Tibial artery (tissue), 4 donors: ENCODE results near the gene SLC44A5.
"Not testable (repeated sequence)": the region's sequence is repeated elsewhere in the genome, so short reads cannot be mapped to it uniquely, and the experiment has no call there.

ENCODE experiments used
- DNase-seq, 2 donors: peaks; one replicate each; pipeline ENCODE4 v3.0.0-alpha.2; 2019
- H3K27ac ChIP-seq, 2 donors: fragments of 200-600 bp; sonication (generic) in 1 of 2; 1 replicate in 1 of 2; 2 replicates in 1 of 2; pipeline ENCODE4 v1.5.1; 2018 to 2019; ENCODE audit warnings: mild to moderate bottlenecking in 1 of 2
- H3K27me3 ChIP-seq, 2 donors: fragments of 200-600 bp; sonication (generic) in 1 of 2; one replicate each; pipeline versions ENCODE4 v1.5.1 to v1.6.0; 2016 to 2019
- H3K36me3 ChIP-seq, 3 donors: fragments of 200-600 bp; sonication (generic) in 2 of 3; one replicate each; pipeline ENCODE4 v1.5.1; 2016 to 2019; ENCODE audit warnings: mild to moderate bottlenecking in 2 of 3
- H3K4me1 ChIP-seq, 4 donors: fragments of 200-600 bp; sonication (generic) in 2 of 4; 1 replicate in 3 of 4; 2 replicates in 1 of 4; pipeline ENCODE4 v1.5.1; 2016 to 2019
- H3K4me3 ChIP-seq, 2 donors: fragments of 200-600 bp; sonication (generic) in 1 of 2; 1 replicate in 1 of 2; 2 replicates in 1 of 2; pipeline ENCODE4 v1.5.1; 2018 to 2019; ENCODE audit warnings: mild to moderate bottlenecking in 2 of 2
- H3K9me3 ChIP-seq, 3 donors: fragments of 200-600 bp; sonication (generic) in 1 of 3; one replicate each; pipeline ENCODE4 v1.5.1; 2016 to 2019
- intact Hi-C: fragments of 100-400 bp; cut with DNase I; formaldehyde crosslinking; loops from one replicate; pipeline ENCODE4 v1.15.0; 2023; ENCODE audit warnings: low total_unique reads
- TF ChIP-seq, protein P1 (sequence below), 2 experiments: fragments of 200-600 bp in 1 of 2; fragments of 450-650 bp in 1 of 2; IDR thresholded peaks; one replicate each; pipeline ENCODE4 v1.5.1; 2017 to 2019; ENCODE audit warnings: antibody characterized with exemption in 2 of 2, mild to moderate bottlenecking in 1 of 2, moderate library complexity in 1 of 2

The SLC44A5 gene

DNA sequence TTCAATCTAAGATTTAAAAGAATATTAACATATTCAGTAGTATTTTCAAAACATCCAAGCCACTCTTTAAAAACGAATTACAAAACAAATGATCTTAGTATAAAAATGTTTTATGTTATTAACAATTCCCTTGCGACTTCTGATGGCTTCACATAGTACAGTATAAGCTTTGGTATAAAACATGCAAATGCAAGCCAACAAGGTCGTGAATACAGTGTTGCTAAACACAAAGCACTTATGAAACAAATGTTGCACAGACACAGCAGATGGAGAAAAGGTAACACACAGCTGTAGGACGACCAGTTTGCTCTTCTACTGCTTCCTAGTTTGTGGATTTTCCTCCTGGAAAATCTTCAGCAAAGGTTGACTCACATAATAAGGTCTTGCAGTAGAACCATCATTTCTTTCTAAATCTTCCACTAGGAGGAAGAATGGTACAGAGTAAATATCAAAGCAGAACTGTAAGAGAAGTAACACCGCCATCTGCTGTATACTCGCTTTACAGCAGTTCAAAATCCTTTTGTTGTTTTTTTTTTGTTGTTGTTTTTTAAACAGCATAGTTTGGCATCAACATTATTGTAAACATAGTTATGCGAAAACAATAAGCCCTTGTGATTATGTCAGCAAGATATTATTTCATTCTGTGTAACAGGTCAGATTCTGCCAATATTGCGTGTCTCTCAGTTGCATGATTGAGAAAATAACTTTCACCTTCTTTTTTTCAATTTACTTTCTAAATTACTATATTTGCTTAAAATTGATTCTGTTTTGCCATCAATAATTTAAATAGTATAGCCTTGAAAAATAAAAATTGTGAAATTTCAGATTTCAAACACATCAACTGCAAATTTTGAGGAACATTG, 407.3 kb downstream of the SLC44A5 start:
- Histone ChIP-seq H3K27me3 (no peaks in the 10 kb centered on the region), H3K9me3 (no peaks in the 10 kb centered on the region), H3K4me3 (no peak overlapping the region), H3K4me1 (no peaks in the 10 kb centered on the region), H3K27ac (no peak overlapping the region), H3K36me3 (no peaks in the 10 kb centered on the region)
- intact Hi-C loops = loop anchor here (10.0 kb wide), 1 partner anchor 439 kb away; no protein-coding TSS in a partner anchor
- TF ChIP-seq, protein P1, sequence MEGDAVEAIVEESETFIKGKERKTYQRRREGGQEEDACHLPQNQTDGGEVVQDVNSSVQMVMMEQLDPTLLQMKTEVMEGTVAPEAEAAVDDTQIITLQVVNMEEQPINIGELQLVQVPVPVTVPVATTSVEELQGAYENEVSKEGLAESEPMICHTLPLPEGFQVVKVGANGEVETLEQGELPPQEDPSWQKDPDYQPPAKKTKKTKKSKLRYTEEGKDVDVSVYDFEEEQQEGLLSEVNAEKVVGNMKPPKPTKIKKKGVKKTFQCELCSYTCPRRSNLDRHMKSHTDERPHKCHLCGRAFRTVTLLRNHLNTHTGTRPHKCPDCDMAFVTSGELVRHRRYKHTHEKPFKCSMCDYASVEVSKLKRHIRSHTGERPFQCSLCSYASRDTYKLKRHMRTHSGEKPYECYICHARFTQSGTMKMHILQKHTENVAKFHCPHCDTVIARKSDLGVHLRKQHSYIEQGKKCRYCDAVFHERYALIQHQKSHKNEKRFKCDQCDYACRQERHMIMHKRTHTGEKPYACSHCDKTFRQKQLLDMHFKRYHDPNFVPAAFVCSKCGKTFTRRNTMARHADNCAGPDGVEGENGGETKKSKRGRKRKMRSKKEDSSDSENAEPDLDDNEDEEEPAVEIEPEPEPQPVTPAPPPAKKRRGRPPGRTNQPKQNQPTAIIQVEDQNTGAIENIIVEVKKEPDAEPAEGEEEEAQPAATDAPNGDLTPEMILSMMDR (IDR thresholded peaks at IDR 0.05) = peak; percentile 39 to 40
- DNase-seq = no peak

DNA sequence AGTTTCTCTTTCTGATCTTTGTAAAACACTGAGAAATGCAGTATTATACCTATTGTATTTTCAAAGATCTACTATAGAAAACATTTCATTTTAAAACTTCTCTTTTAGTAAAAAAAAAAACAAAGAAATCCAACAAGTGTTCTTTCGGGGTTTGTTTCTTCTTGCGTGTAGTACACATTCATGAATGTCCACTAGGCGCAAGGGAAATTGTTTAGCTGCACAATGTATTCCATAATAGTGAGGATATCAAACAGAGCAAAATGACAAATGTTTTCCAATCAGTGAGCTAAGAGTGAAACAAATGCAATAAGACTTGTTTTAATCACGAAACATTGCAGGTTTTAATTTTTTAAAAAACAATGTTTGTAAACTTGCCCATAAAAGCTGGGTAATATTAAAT, 408.2 kb downstream of the SLC44A5 start:
- Histone ChIP-seq H3K27me3 (no peaks in the 10 kb centered on the region), H3K4me3 (no peak overlapping the region), H3K4me1 (no peaks in the 10 kb centered on the region), H3K36me3 (no peaks in the 10 kb centered on the region), H3K27ac (no peak overlapping the region), H3K9me3 (no peaks in the 10 kb centered on the region)
- no peak for DNase-seq
- intact Hi-C loops = loop anchor here (10.0 kb wide), 1 partner anchor 438 kb away; no protein-coding TSS in a partner anchor
- TF ChIP-seq, protein P1 (IDR thresholded peaks at IDR 0.05) = no peak

DNA sequence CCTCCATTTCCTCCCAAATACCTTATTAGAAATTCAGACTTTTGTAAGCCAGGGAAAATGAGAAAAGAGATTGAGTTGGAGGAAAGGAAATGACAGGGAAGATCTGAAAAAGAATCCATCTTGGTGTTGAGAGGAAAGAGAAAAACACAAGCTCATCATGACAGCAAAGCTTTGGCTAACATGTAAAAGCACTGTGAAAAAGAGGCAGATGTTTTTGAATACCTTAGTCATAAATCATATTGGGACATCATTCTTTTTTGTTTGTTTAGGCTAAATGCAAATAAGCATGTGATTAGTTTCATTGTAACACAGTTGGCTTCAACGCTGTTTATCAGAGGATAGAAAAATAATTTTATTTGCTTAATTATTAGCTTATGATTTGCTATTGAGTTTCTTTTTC, 412.2 kb downstream of the SLC44A5 start:
- Histone ChIP-seq H3K4me1 (no peaks in the 10 kb centered on the region), H3K27me3 (peaks cover 0 to 5% of the 10 kb centered on the region in 2 donors), H3K36me3 (no peaks in the 10 kb centered on the region), H3K9me3 (no peaks in the 10 kb centered on the region), H3K27ac (no peak overlapping the region), H3K4me3 (no peak overlapping the region)
- intact Hi-C loops = no loop called here
- TF ChIP-seq, protein P1 (IDR thresholded peaks at IDR 0.05) = no peak
- DNase-seq = no peak

DNA sequence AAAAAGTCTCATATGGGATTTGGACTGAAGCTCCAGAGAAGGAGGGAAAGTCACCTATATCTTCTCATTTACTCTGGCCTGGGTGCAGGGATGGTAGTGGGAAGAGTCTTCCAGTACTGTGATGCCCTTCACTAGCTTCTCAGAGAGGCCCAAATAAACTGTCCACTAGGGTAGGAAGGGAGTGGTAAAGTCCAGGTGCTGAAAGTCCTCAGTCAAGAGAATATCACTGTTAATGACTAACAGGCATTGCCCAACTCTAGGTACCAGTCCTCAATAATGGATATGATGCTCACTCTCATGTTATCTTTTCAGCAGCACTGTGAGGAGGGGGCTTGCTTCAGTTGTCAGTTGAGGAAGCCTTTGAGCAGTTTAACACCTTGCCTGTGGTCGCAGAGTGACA, 412.8 kb downstream of the SLC44A5 start:
- no peak for DNase-seq
- H3K9me3 ChIP-seq = no peaks in the 10 kb centered on the region
- no peak overlapping the region for H3K27ac ChIP-seq
- H3K27me3 ChIP-seq = peaks cover 0 to 5% of the 10 kb centered on the region in 2 donors
- TF ChIP-seq, protein P1 (IDR thresholded peaks at IDR 0.05) = no peak
- no peaks in the 10 kb centered on the region for H3K36me3 ChIP-seq
- intact Hi-C loops = no loop called here
- no peaks in the 10 kb centered on the region for H3K4me1 ChIP-seq
- H3K4me3 ChIP-seq = no peak overlapping the region

DNA sequence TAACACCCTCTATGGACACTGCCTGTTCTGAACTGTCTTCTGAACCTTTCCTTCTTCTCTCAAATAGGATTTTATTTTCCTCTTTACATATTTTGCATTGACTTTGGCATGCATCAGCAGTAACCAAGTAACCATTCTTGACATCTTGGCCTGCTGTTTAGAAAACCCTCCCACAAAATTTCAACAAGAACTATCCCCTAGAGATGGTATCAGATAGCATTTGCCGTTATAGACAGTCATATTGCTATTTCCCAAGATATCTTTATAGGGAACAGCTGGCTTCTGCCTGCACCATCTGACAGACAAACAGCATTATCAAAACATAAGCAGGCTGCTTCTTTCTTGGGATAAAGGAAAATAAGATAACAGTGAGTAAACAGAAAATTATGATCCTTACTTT, 422.0 kb downstream of the SLC44A5 start:
- Histone ChIP-seq H3K4me1 (no peaks in the 10 kb centered on the region), H3K27me3 (no peaks in the 10 kb centered on the region), H3K36me3 (no peaks in the 10 kb centered on the region), H3K9me3 (no peaks in the 10 kb centered on the region), H3K4me3 (no peak overlapping the region), H3K27ac (no peak overlapping the region)
- no peak for DNase-seq
- TF ChIP-seq, protein P1 (IDR thresholded peaks at IDR 0.05) = no peak
- intact Hi-C loops = no loop called here

DNA sequence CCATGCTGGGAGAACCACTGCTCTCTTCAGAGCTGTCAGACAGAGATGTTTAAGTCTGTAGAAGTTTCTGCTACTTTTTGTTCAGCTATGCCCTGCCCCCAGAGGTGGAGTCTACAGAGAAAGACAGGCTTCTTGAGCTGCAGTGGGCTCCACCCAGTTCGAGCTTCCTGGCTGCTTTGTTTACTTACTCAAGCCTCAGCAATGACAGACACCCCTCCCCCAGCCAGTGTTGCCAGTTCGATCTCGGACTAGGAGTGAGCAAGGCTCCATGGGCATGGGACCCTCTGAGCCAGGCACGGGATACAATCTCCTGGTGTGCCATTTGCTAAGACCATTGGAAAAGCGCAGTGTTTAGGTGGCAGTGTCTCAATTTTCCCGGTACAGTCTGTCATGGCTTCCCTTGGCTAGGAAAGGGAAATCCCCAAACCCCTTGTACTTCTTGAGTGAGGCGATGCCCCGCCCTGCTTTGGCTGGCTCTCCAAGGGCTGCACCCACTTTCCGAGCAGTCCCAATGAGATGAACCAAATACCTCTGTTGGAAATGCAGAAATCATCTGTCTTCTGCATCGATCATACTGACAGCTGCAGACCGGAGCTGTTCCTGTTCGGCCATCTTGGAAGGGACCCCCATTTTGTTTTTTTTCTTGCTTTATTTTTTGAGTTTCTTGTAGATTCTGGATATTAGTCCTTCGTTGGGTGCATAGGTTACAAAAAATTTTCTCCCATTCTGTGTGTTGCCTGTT, 429.5 kb downstream of the SLC44A5 start:
- H3K4me1 ChIP-seq, DNase-seq, H3K4me3 ChIP-seq, intact Hi-C loops, H3K36me3 ChIP-seq, H3K27me3 ChIP-seq, H3K27ac ChIP-seq, H3K9me3 ChIP-seq: not testable (repeated sequence)
